HG03196 (cell line): ENCODE data around the gene CDKAL1.

Experiments
- ATAC-seq: cut with Tn5 transposase; IDR thresholded peaks from one replicate; pipeline ENCODE4 v1.9.1; 2021; ENCODE audit not compliant: unreplicated experiment

The CDKAL1 gene

DNA sequence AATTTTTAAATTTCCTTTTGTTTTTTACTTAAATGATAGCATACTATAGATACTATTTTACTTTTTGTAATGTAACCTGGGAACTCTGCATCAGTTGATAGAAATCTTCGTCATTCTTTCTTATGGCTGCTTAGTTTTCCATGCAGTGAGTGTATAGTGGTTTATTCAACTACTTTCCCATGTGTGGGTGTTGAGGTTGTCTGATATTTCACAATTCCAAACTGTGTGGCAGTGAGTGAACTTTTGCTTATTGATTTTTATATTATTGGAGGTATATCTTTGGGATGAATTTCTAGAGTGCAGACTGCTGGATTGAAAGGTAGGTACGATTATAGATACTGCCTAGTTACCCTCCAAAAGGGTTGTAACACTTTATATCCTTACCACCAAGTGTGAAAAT is 136.5 kb downstream of the CDKAL1 start:
- no peak for ATAC-seq

DNA sequence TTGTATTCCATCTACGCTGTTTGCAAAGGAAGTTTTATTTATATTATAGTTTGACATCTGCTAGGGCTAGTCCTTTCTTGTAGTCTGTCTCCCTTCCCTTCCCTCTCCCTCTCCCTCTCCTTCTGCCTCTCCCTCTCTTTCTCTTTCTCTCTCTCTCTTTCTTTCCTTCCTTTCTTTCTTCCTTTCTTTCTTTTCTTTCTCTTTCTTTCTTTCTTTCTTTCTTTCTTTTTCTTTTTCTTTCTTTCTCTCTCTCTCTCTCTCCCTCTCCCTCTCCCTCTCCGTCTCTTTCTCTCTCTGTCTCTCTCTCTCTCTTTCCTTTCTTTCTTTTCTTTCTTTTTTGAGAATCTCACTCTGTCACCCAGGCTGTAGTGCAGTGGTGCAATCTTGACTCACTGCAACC is 137.8 kb downstream of the CDKAL1 start:
- ATAC-seq, result no peak

DNA sequence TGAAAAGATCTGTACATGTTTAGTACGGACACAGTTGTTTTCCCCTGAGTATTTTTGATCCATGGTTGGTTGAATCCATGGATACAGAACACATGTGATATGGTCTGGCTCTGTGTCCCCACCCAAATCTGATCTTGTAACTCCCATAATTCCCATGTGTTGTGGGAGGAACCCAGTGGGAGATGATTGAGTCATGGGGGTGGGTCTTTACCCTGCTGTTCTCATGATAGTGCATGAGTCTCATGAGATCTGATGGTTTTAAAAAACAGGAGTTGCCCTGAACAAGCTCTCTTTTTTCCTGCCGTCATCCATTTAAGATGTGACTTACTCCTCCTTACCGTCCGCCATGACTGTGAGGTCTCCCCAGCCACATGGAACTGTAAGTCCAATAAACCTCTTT is 139.2 kb downstream of the CDKAL1 start:
- ATAC-seq, result no peak

DNA sequence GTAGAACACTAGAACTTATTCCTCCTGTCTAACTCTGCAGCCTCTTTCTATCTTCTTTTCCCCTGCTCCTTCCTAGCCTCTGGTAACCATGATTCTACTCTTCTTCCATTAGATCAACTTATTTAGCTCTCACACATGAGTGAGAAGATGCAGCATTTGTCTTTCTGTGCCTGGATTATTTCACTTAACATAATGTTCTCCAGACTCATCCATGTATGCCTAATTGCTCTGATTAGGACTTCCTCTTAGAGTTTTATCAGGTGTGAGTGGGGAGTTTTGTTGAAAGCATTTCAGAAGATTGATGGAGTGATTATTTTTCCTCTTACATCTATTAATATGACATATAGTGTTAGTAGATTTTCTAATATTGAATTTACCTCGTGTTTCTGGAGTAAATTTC is 140.4 kb downstream of the CDKAL1 start:
- no peak for ATAC-seq

DNA sequence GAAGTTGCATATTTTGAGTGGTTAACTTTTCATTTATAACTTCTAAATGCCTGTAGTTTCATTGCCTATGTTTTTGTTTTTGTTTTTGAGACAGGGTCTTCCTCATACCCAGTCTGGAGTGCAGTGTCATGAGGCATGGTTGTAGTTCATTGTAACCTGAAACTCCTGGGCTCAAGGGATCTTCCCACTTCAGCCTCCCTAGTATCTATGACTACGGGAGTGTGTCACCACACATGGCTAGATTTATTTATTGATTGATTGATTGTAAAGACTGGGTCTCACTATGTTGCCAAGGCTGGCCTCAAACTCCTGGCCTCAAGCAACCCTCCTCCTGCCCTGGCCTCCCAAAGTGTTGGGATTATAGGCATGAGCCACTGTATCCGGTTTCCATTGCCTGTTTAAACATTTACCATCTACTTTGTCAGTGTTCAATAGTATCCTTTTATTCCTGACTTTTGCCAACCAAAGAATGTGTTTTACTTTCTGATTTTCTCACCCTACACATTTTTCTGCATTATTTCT is 144.6 kb downstream of the CDKAL1 start:
- no peak for ATAC-seq

DNA sequence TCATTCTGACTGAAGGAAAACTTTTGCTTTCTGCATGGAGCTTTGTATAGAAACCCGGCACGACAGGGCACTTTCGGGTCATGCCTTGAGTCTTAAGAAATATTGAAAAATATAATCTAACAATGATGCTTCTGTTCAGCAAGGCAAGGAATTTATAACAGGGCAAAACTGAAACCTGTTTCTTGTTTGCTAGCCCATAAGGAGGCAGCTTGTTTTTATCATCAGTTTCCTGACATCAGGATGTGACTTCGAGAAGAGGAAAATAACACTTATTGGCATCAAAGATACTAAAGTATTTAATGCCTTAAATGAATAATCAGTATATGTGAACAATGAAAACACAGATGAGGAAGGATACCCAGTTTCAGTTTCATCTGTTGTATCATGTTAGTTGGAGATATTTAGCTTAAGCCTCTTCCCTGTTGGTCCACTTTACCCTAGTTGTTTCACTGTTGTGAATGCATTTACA is 146.5 kb downstream of the CDKAL1 start:
- ATAC-seq, result peak; percentile 57

DNA sequence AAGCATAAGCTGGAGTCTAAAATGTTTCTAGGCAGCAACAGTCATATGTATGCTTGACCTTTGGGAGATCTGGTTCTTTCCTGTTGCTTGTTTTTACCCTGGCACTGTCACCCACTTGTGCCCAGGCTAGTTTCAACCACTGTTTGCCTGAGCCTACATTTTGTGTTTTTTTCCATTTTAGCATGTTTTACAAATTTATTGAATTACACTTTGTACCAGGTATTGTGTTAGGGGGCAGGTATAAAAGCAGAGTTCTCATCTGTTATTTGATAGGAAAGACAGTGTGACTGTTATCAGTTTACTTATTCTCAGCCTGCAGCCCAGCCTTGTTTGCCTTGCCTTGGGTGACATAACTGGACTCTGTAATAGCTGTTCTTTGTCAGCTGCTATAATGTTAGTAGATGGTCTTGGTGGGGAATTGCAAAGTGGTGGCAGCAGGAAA is 147.0 kb downstream of the CDKAL1 start:
- ATAC-seq, result peak; percentile 32

DNA sequence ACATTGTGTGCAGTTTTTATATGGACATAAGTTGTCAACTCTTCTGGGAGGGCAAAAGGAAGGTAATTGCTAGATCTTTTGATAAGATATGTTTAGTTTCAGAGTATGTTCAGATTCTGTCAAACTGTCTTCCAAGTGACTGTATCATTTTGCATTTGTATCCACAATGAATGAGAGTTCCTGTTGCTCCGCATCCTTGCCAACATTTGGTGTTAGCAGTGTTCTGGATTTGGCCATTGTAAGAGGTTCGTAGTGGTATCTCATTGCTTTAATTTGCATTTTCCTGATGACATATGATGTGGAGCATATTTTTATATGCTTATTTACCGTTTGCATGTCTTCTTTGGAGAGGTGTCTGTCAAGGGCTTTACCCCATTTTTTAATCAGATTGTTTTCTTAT is 150.2 kb downstream of the CDKAL1 start:
- no peak for ATAC-seq

DNA sequence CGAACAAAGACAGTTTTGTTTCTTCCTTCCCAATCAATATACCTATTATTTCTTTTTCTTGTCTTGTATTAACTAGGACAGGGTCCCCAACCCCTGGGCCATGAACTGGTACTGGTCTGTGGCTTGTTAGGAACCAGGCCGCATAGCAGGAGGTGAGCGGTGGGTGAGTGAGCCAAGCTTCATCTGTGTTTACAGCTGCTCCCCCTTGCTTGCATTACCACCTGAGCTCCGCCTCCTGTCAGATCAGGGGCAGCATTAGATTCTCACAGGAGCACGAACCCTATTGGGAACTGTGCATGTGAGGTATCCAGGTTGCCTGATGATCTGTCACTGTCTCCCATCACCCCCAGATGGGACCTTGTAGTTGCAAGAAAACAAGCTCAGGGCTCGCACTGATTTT is 151.9 kb downstream of the CDKAL1 start:
- no peak for ATAC-seq

DNA sequence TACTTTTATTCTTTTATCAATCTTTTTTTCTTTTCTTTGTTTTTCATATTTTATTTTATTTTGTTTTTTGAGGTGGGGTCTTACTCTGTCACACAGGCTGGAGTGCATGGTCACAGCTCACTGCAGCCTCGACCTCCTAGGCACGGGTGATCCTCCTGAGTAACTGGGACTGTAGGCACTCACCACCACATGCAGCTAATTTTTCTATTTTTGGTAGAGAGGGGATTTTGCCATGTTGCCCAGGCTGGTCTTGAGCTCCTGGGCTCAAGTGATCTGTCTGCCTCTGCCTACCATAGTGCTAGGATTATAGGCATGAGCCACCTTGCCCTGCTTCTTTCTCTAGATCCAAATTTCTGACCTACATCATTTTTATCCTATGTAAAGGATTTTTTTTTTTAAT is 153.2 kb downstream of the CDKAL1 start:
- ATAC-seq, result no peak

DNA sequence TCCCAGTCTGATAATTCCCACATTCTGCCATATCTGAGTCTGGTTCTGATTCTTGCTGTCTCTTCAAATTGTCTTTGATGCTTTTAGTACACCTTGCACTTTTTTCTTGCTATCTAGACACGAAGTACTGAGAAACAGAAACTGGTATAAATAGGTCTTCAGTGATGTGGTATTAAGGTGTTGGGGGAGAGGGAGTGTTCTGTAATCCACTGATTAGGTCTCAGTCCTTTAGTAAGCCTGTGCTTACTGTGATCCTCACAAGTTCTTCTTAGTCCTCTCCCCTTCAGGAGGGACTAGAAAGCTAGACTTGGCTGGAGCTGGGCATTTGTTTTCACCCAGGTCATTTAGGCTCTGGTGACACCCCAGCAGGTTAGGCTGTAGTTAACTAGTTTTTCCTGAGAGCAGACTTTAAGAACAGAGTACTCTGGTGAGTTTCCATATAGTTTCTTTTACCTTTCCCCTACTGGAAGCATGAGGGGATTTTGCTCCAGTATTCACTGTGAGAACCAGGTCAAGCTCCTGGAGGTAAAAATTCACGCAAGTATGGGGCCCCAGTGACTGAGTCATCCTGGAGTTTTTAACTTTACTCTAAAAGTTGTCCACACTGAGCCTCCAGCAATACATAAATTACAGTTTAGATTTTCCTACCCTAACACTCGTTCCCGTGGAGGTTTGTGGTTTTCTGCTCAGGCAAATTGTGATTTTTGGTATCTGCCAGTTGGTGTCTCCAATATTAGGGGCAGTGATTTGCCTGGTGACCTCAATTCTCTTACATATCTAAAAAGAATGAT is 154.6 kb downstream of the CDKAL1 start:
- peak; percentile 81 for ATAC-seq

DNA sequence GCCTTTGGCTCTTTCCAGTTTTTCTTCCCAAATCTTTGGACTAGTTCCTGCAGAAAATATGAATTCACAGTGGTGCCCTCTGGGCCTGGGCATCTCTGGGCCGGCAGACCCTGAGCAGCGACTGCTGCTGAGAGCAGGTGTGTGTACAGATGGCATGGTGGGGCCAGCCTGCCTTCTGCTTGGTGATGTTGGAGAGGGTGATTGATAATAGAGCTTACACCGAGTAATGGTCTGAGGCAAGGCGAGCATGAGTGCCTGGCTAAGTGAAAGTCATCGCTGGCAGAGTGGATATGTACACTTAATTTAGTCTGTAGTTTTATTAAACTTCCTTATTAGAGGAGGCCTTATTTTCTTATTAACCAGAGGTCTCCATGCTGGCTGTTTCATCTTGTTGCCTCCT is 156.9 kb downstream of the CDKAL1 start:
- no peak for ATAC-seq

DNA sequence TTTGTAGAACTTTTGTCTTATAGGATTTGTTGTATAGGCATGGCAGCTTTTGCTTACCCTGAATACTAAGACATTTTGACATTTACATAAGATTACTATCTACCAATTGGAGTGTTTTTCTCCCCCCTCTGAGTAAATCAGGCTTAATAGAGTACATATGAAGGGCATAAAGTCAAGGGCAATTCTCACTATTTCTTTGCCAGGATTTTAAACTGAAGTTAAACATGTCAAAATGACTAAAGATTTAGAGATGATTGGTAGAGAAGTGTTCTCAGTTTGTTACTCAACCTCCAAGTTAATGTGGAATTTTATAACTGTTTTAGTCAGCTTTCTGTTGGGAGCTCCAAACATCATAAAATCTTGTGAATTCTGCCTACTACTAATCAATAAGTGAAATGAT is 157.8 kb downstream of the CDKAL1 start:
- no peak for ATAC-seq

DNA sequence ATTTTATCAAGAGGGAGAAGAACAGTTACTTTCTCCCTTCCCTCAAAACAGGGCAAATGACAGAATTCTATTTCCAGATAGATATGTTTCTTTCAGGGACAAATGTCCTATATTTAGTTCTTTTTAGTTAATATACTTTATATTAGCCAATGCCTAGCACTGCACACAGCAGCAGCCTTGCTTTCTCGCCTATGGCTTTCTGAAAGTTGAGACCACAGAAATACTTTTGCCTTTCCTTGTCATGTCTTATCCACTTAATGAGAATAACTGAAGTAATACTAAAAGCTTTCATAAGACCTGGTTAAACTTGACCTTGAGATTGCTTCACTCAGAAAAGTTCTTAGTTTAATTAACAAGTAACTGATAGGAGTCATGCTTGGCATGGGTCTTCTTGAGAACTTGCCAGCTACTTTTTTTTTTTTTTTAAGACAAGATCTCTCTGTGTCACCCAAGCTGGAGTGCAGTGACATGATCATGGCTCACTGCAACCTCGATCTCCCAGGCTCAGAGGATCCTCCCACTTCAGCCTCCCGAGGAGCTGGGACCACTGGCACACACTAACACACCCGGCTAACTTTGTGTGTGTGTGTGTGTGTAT is 159.3 kb downstream of the CDKAL1 start:
- ATAC-seq, result no peak

DNA sequence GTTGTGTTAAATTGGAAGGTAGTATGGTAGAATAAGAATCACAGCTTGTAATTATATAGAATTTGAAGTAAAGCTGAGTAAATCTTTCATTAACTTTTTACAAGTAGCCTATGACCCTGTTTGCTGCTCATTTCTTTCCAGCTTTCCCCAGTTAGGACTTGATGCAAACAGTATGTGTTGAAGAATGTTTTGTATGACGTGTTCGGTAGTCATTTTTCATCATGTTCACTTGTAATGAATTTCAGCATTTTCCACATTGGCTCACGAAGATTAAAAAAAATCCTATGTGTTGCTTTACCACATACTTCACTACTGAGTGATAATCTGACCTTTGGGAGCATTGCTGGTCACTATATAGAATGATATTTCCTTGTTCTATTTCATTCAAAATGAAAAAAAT is 162.4 kb downstream of the CDKAL1 start:
- no peak for ATAC-seq

DNA sequence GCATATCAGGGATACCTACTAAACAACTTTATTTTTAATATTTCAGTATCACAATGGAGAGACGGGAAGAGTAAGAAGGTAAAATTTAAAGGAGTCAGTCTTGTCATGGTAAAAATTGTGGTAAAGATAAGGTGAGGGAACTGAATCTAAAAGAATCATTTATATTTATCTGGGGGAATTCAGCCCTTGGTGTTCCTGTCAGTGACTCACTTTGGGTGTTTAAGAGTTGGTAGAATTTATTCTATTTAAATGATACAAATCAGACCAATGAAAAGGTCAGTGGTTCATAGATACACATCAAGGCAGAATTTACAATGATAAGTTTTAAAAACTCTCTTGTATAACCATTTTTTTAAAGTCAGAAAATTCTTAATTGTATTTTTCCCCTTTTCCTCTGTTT is 164.4 kb downstream of the CDKAL1 start:
- ATAC-seq, result no peak

DNA sequence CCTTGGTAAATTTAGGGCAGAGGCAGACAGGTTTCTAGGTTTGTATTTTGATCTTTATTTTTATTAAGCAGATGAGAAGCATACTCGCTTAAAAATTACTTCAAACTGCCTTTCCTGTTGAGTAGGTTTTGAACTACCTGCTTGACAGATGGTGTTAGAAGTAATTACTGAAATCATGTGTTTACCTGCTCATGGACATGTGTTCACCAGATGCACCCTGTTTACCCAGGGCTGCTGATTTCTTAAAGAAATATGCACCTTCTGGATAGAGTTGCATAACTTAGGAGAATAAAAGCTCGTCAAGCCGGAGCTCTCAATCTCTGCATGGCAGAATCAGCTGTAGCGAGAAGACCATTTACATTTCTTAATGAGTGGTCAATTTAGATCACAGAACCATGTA is 165.1 kb downstream of the CDKAL1 start:
- ATAC-seq, result no peak

DNA sequence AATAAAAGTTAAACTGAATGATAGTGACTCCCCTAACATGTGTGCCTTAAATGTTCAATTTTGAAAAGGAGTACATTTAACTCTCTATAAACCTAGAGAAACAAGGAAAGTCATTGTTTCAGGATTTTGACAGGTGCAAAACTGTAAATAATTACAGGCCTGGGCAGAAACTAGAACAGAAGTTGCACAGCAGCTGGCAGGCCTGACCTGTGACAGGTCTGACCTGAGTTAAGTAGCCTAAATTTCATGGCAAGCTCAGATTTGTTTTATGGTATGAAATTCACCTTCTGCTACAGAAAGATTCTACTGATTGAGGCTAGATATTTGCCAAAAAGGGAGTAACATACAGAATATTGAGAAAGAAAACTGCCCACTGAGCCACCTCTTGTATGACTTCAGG is 166.1 kb downstream of the CDKAL1 start:
- ATAC-seq, result no peak

DNA sequence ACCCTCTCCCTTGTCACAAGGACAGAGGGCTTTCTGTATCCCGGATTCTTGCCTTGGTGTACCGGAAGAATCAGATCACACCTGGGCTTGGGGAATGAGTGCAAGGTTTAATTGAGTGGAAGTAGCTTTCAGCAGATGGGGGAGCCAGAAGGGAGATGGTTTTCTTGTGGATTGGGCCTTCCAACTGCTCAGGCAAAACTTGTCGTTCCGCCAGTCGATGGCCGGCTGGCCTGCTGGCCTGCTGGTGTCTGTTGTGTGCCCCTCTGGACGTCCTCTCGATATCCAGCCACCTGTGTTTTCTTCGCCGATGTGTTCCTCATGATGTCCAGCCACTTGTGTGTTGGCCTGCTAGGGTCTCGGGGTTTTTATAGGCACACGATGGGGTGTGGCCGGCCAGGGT is 168.1 kb downstream of the CDKAL1 start:
- ATAC-seq, result no peak

DNA sequence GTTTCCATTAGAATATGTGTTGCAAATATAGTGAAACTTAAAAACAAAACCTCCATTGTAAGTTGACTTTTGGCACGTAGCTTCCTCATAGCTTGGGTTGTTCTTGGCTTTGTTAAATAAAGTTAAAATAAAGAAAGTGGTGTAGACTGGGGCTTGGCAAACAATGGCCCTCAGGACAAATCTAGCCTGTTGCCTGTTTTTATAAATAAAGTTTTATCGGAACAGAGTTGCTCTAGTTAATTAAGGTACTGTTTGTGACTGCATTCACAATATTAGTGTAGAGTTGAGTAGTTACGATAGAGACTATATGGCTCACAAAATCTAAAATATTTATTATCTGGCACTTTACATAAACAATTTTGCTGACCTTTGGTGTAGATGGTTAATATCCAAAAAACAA is 168.8 kb downstream of the CDKAL1 start:
- no peak for ATAC-seq

DNA sequence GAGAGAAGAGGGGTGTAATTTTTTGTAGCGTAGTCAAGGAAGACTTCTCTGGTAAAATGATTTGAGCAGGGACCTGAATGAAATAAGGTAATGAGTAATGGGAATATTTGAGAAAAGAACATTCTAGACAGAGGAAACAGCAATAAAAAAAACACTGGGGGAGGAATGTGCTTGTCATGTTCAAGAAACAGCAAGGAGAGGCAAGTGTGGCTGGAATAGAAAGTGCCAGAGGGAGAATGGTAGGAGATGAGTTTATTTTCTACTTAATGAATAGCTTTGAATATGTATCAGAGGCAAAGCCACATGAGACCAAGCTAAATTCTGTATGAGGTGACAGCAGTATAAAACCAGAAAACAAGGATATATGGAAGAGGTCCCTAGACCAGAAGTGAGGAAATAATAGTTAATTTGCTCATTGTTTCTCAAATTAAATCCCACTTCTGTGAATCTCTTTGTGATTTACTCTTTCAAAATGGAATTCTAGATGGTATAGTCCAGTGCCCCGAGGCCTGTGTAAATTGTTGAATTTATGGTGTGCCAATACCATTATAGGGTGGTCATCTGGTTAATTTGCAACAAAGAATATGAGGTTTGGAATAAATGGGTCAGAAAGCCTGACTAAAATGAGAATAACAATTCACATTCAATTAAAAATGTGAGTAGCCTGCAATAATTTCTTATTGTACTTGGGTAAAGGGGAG is 170.2 kb downstream of the CDKAL1 start:
- ATAC-seq, result no peak

DNA sequence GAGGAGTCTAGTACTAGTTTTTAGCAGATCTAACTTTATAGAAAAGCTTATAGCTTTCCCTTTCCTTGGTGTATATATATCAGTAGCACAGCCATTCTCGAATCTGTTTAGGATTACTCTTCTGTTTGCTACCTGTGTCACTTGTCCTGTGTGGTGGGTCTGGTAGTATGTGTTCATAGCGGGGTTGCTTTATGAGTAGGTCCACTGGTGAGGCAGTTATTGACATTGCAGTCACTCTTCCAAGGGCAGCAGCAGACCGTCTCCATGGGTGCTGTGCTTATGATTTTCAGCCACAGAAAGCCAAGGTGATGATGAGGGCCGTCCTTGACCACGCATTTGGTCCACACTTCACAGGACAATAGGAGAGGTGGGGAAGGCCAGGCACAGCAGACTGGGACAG is 171.5 kb downstream of the CDKAL1 start:
- no peak for ATAC-seq
